ENCODE data around the gene LARGE1.

Gene LARGE1

GRCh38 chr22:33829546-33830280 is 90.6 kb downstream of the LARGE1 start:
- Histone ChIP-seq H3K4me3 (ENCODE audit: low read depth in 1 of 2, low read length in 2 of 2) (no peak overlapping the region), H3K27me3 (ENCODE audit: insufficient read depth, low read length, poor library complexity) (no peaks in the 10 kb centered on the region), H4K20me1 (ENCODE audit: insufficient read depth, low read length) (no peaks in the 10 kb centered on the region), H3K36me3 (ENCODE audit: insufficient read depth, low read length) (no peaks in the 10 kb centered on the region), H3K4me1 (ENCODE audit: insufficient read depth, low read length) (no peaks in the 10 kb centered on the region), H3K27ac (ENCODE audit: low read length) (no peak overlapping the region), H3K79me2 (ENCODE audit: insufficient read depth, low read length) (no peaks in the 10 kb centered on the region), H3K9me3 (ENCODE audit: insufficient read depth, low read length, severe bottlenecking) (no peaks in the 10 kb centered on the region), H3K9ac (ENCODE audit: low read depth, low read length) (no peak overlapping the region), H3K4me2 (ENCODE audit: insufficient read depth, low read length) (no peak overlapping the region), H2AFZ (ENCODE audit: low read depth, low read length) (no peak overlapping the region)
- DNase-seq (no peak), ATAC-seq (ENCODE audit: insufficient read depth, low read depth) (no peak)
- TF ChIP-seq, protein P1, sequence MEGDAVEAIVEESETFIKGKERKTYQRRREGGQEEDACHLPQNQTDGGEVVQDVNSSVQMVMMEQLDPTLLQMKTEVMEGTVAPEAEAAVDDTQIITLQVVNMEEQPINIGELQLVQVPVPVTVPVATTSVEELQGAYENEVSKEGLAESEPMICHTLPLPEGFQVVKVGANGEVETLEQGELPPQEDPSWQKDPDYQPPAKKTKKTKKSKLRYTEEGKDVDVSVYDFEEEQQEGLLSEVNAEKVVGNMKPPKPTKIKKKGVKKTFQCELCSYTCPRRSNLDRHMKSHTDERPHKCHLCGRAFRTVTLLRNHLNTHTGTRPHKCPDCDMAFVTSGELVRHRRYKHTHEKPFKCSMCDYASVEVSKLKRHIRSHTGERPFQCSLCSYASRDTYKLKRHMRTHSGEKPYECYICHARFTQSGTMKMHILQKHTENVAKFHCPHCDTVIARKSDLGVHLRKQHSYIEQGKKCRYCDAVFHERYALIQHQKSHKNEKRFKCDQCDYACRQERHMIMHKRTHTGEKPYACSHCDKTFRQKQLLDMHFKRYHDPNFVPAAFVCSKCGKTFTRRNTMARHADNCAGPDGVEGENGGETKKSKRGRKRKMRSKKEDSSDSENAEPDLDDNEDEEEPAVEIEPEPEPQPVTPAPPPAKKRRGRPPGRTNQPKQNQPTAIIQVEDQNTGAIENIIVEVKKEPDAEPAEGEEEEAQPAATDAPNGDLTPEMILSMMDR (IDR thresholded peaks at IDR 0.05; ENCODE audit: borderline replicate concordance, extremely low read depth, low read length, poor library complexity, severe bottlenecking): no peak
- TF ChIP-seq EZH2 (IDR thresholded peaks at IDR 0.05; ENCODE audit: borderline replicate concordance, low read depth, low read length, severe bottlenecking): no peak

DNA sequence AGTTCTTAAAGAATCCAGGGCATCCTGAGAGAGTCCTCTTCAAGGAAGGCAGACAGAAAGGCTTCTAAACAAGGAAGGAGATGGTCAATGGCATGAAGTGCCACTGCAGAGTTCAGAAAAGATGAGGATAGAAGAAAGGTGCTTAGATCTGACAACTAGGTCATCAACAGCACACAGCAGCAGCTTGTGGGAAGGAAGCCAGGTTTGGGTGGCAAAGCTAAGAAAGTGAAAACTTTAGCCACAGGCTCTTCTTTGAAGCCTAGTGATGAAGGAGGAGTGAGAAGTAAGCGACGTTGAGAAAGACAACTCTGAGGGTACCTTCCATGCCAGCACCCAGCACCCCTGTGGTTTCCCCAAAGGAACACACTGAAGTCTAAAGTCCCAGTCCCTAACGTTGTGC is 92.0 kb downstream of the LARGE1 start:
- DNase-seq: no peak
- Histone ChIP-seq H3K79me2 (ENCODE audit: insufficient read depth, low read length) (no peaks in the 10 kb centered on the region), H2AFZ (ENCODE audit: low read depth, low read length) (no peak overlapping the region), H4K20me1 (ENCODE audit: insufficient read depth, low read length) (no peaks in the 10 kb centered on the region), H3K9ac (ENCODE audit: low read depth, low read length) (no peak overlapping the region), H3K4me1 (ENCODE audit: insufficient read depth, low read length) (no peaks in the 10 kb centered on the region), H3K36me3 (ENCODE audit: insufficient read depth, low read length) (no peaks in the 10 kb centered on the region), H3K27ac (ENCODE audit: low read length) (no peak overlapping the region), H3K4me3 (ENCODE audit: low read depth in 1 of 2, low read length in 2 of 2) (no peak overlapping the region), H3K4me2 (ENCODE audit: insufficient read depth, low read length) (no peak overlapping the region), H3K9me3 (ENCODE audit: insufficient read depth, low read length, severe bottlenecking) (no peaks in the 10 kb centered on the region), H3K27me3 (ENCODE audit: insufficient read depth, low read length, poor library complexity) (no peaks in the 10 kb centered on the region)
- TF ChIP-seq, protein P1 (IDR thresholded peaks at IDR 0.05; ENCODE audit: borderline replicate concordance, extremely low read depth, low read length, poor library complexity, severe bottlenecking): no peak
- no peak for TF ChIP-seq EZH2 (IDR thresholded peaks at IDR 0.05; ENCODE audit: borderline replicate concordance, low read depth, low read length, severe bottlenecking)
- ATAC-seq (ENCODE audit: insufficient read depth, low read depth): no peak

- no peaks in the 10 kb centered on the region for H3K9me3 ChIP-seq (ENCODE audit: insufficient read depth, low read length, severe bottlenecking)
- no peak for ATAC-seq (ENCODE audit: insufficient read depth, low read depth)
- no peaks in the 10 kb centered on the region for H3K27me3 ChIP-seq (ENCODE audit: insufficient read depth, low read length, poor library complexity)
- TF ChIP-seq EZH2 (IDR thresholded peaks at IDR 0.05; ENCODE audit: borderline replicate concordance, low read depth, low read length, severe bottlenecking): no peak
- TF ChIP-seq, protein P1 (IDR thresholded peaks at IDR 0.05; ENCODE audit: borderline replicate concordance, extremely low read depth, low read length, poor library complexity, severe bottlenecking): no peak
- H4K20me1 ChIP-seq (ENCODE audit: insufficient read depth, low read length): no peaks in the 10 kb centered on the region
- H3K4me1 ChIP-seq (ENCODE audit: insufficient read depth, low read length): no peaks in the 10 kb centered on the region
- H3K36me3 ChIP-seq (ENCODE audit: insufficient read depth, low read length): no peaks in the 10 kb centered on the region
- no peak overlapping the region for H2AFZ ChIP-seq (ENCODE audit: low read depth, low read length)
- H3K9ac ChIP-seq (ENCODE audit: low read depth, low read length): no peak overlapping the region
- H3K4me2 ChIP-seq (ENCODE audit: insufficient read depth, low read length): no peak overlapping the region
- no peaks in the 10 kb centered on the region for H3K79me2 ChIP-seq (ENCODE audit: insufficient read depth, low read length)
- no peak for DNase-seq
- H3K4me3 ChIP-seq (ENCODE audit: low read depth in 1 of 2, low read length in 2 of 2): no peak overlapping the region
- H3K27ac ChIP-seq (ENCODE audit: low read length): no peak overlapping the region
Measured at GRCh38 chr22:33825761-33826160, 94.5 kb downstream of the LARGE1 start.

Measured in DND-41 (cell line).